GM18511 (cell line): Measurements from ENCODE around the gene KRTAP5-8.
"Not testable (repeated sequence)": the region's sequence is repeated elsewhere in the genome, so short reads cannot be mapped to it uniquely, and the experiment has no call there.

Experiments used
- ATAC-seq: cut with Tn5 transposase; IDR thresholded peaks from one replicate; pipeline ENCODE4 v1.9.1; 2021; ENCODE audit warnings: mild to moderate bottlenecking, moderate library complexity; ENCODE audit not compliant: unreplicated experiment

KRTAP5-8 gene

GRCh38 chr11:71505781-71506180 lies 32.0 kb upstream of the KRTAP5-8 start:
- ATAC-seq: no peak

- ATAC-seq: no peak
These were observed 30.7 kb upstream of the KRTAP5-8 start for GRCh38 chr11:71507102-71507501.

- ATAC-seq: no peak
These were observed 19.0 kb upstream of the KRTAP5-8 start for GRCh38 chr11:71518506-71519471.

GRCh38 chr11:71519546-71519945 lies 18.3 kb upstream of the KRTAP5-8 start:
- ATAC-seq: no peak

DNA sequence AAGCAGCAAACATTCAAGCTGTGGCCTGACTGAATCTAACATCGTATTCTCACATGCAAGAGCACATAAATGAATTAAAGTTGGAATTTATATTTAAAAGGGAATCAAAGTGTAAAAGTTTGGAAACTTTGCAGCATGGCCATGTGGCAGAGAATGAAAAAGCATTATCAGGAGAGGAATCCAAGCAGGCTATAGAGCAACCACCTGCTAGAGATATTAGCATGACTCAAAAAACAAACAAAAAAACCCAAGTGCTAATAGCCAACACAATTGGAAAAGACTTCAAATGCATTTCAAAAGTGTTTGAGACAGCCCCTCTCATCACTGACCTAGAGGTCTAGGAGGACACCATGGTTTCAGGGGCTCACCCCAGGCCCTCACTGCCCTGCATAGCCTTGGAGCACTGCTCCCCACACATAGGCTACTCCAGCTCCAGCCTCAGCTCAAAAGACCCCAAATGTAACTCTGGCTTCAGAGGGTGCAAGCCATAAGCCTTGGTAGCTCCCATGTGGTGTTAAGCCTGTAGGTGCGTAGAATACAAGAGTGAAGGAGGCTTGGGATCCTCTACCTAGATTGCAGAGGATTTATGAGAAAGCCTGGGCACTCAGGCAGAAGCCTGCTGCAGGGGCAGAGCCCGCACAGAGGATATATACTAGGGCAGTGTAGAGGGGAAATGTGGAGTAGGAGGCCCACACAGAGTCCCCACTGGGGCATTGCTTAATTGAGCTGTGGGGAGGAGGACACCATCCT lies 12.5 kb upstream of the KRTAP5-8 start:
- no peak for ATAC-seq

DNA sequence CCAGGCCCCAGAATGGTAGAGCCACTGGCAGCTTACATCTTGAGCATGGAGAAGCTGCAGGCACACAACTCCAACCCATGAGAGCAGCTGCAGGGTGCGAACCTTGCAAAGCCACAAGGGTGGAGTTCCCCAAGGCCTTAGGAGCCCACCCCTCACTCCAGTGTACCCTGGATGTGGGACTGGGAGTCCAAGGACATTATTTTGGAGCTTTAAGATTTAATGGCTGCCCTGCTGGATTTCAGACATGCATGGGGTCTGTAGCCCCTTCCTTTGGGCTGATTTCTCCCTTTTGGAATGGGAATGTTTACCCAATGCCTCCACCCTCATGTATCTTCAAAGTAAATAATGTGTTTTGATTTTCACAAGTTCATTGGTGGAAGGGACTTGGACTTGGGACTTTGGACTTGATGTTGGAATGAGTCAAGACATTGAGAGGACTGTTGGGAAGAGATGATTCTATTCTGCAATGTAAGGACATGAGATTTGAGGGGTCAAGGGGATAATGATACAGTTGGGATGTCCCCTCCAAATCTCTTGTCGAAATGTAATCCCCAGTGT lies 11.8 kb upstream of the KRTAP5-8 start:
- no peak for ATAC-seq

DNA sequence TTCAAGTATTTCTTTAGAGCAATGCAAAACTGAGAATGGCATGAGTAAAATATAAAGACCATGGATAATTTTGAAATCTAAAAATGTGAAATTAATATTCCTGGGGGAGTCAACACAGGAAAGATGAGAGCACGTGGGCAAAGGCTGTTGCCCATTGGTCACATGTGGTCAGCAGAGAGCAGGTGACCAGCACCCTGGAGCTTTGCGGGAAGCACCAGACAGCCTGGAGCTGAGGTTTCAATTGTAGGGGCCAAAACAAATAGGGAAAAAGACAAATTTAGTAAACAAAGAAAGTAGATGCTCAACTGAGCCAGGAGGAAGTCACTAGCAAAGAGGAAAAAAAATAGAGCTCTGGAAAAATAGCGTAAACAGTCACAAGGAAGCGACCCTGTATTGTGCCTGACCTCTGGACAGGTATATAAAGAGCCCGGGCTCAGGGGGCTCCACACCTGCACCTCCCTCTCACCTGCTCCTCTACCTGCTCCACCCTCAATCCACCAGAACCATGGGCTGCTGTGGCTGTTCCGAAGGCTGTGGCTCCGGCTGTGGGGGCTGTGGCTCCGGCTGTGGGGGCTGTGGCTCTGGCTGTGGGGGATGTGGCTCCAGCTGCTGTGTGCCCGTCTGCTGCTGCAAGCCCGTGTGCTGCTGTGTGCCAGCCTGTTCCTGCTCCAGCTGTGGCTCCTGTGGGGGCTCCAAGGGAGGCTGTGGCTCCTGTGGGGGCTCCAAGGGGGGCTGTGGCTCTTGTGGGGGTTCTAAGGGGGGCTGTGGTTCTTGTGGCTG lies 10.8 kb upstream of the KRTAP5-8 start, which contains the start of gene KRTAP5-7:
KRTAP5-7 (plus strand) TSS at position 472 of the 780 bp plus-strand sequence; CDS start at position 506, 34 bp downstream.
- ATAC-seq: not testable (repeated sequence)

DNA sequence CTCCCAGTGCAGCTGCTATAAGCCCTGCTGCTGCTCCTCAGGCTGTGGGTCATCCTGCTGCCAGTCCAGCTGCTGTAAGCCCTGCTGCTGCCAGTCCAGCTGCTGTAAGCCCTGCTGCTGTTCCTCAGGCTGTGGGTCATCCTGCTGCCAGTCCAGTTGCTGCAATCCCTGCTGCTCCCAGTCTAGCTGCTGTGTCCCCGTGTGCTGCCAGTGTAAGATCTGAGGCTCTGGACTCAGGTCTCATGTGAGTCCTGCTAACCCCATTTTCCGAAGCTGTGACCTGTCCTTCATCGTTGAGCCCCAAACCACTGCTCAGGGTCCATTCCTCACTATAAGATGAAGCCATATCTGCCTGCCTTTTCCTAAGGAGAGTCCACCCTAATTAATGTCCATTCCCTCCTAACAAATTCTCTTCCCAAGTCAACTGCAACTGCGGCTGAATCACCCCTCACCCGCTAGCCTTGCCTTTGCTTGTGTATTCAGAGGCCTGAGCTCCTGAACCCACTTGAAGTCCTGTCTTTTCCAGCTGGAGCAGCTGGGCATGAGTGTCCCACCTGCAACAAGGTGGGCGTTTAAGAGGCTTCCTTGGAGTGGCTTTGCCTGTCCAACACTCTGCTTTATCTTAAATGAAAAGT lies 10.1 kb upstream of the KRTAP5-8 start:
- ATAC-seq: no peak

DNA sequence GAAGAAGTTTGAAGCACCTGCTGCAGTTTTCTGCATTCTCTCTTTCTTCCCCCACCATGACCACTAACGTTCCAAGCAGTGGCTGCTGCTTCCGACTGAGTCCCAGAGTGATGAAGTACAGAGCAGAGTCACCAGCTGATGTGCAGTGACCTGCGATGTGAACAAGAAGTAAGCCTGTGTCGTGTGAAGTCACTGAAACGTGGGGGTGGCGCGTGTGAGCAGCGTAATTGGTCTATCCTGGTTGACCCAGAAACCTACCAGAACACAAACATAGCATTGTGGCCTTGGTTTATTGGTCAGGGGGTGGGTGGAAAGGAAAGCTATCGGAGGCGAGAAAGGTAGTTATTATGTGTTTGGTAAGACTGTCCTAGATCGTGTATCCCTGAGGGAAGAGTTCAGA lies 7.2 kb upstream of the KRTAP5-8 start:
- ATAC-seq: no peak

GRCh38 chr11:71532036-71532610 lies 5.7 kb upstream of the KRTAP5-8 start:
- ATAC-seq: no peak

DNA sequence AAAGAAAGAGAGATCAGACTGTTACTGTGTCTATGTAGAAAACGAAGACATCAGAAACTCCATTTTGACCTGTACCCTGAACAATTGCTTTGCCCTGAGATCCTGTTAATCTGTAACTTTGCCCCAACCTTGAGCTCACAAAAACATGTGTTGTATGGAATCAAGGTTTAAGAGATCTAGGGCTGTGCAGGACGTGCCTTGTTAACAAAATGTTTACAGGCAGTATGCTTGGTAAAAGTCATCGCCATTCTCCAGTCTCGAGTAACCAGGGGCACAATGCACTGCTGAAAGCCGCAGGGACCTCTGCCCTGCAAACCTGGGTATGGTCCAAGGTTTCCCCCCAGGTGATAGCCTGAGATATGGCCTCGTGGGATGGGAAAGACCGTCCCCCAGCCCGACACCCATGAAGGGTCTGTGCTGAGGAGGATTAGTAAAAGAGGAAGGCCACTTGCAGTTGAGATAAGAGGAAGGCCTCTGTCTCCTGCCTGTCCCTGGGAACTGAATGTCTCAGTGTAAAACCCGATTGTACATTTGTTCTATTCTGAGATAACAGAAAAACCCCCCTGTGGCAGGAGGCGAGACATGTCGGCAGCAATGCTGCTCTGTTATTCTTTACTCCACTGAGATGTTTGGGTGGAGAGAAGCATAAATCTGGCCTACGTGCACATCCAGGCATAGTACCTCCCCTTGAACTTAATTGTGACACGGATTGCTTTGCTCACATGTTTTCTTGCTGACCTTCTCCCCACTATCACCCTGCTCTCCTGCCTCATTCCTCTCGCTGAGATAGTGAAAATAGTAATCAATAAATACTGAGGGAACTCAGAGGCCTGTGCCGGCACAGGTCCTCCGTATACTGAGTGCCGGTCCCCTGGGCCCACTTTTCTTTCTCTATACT lies 2.9 kb upstream of the KRTAP5-8 start:
- not testable (repeated sequence) for ATAC-seq

DNA sequence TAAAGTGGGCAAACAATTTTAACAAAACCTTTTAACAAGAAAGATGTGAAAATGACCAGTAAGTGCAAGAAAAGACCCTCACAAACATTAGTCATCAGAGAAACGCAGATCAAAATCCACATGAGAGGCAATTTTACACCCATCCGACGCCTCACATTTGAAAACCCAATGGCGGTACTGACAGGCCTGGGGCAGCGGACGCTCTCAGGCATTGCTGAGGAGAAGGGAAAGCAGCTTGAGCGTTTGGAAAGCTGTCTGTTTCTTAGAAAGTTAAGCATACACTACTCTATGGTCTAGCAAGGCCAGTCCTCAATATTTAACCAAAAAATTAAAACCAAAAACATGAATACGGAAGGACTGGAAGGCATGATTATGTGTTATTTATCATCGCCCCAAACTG lies 2.0 kb upstream of the KRTAP5-8 start:
- ATAC-seq: no peak

GRCh38 chr11:71537537-71537936 lies 288 bp upstream of the KRTAP5-8 start:
- no peak for ATAC-seq

GRCh38 chr11:71538666-71538990 lies 803 bp downstream of the KRTAP5-8 start:
- ATAC-seq: no peak

DNA sequence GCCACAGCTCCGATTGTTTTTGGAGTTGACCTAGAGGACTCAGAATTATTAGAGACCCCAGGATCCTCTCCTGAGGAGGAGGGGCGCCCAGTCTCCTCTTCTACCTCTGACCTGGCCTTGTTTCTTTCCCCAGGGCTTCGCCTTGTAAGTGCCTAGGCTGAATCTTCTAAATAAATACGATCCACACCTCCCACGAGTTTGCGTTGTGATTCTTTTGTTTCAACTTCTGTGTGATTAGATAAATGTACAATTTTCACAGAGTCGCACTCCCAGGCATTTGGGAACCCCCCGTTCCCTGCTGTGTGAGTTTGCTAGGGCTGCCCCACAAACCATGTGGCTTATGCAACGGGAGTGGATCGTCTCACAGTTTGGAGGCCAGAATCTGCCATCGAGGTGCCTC lies 1.2 kb downstream of the KRTAP5-8 start:
- no peak for ATAC-seq

DNA sequence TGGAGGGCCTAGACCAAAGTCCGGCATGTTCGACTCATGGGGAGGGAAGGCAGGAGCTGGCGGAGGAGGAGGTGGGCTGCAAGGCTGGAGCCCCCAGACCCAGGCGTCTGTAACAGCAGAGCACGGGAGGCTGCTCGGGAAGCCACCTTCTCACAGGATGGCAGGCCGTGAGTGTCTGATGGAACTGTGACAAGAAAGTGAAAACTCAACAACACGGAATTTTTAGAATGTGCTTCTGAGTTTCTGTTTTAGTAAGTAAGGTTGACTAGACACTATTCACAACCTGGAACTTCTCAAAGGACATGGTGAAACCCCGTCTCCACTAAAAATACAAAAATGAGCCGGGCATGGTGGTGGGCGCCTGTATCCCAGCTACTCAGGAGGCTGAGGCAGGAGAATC lies 2.1 kb downstream of the KRTAP5-8 start:
- not testable (repeated sequence) for ATAC-seq

DNA sequence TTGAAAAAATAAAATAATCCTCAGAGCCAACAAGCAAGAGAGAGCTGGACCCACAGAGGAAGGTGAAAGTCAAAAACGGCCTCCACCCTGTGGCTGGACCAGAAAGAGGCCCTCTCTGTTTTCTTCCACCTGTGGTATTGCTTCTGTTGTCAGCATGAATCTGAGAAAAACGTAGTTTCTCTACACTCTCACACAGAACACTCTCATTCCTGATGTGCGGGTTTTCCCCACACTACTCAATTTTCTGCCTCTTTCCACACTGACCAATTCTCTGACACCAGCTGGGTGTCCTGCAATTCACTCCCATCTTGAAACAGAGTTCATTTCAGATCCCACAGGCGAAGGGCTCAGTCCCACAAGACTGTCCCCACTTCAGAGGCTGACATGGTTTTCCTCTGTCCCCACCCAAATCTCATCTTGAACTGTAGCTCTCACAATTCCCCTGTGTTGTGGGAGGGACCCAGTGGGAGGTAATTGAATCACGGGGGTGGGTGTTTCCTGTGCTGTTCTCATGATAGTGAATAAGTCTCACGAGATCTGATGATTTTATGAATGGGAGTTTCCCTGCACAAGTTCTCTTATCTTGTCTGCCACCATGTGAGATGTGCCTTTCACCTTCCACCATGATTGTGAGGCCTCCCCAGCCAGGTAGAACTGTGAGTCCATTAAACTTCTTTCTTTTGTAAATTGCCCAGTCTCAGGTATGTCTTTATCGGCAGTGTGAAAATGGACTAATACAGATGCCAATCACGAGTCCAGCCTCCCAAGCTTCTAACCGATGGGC lies 2.9 kb downstream of the KRTAP5-8 start:
- ATAC-seq: not testable (repeated sequence)

DNA sequence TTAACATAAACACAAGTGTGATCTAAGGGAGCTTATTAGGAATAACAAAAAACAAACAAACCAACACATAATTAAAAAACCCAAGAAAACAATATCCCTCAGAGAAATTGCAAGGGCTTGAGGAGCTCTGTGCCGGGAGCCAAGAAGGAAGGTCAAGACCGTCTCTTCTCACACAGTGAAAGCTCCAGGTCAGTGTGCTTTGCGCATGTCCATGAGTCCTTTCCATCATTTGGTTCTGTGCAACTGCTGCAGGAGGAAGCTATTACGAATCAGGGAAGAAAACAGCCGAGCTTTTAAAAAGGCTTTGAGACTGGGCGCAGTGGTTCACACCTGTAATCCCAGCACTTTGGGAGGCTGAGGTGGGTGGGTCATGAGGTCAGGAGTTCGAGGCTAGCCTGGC lies 4.6 kb downstream of the KRTAP5-8 start:
- no peak for ATAC-seq
